HG03469 (cell line): ENCODE measurements around the gene FOXK2.

Experiments
- ATAC-seq: cut with Tn5 transposase; IDR thresholded peaks from one replicate; pipeline ENCODE4 v1.9.1; 2021; ENCODE audit warnings: mild to moderate bottlenecking, moderate library complexity, moderate number of reproducible peaks; ENCODE audit not compliant: unreplicated experiment

FOXK2 gene

DNA sequence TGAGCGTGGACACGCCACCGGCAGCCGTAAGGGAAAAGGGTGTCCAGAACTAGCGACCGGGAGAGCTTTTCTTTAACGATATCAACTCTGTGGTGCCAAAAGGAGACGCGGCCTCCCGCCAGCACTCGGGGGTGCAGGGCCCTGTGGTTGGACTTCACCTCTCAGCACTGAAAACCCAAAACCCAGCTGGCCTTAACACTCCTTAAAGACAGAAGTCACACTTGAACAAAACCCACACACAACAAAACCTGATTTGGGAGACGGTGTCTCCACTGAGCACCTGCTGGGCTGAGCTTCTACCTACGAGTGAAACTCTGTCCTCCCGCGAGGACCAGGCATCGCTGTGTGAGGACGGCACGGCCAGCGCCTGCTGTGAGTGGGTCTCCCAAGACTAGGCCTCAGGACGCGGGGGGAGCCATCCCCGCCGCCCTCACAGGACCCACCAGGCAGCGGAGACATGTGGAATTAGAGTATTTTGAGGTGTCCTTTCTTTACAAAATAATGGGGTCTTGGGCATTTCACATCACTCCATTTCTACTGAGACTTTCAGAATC, 82.0 kb downstream of the FOXK2 start:
- no peak for ATAC-seq

DNA sequence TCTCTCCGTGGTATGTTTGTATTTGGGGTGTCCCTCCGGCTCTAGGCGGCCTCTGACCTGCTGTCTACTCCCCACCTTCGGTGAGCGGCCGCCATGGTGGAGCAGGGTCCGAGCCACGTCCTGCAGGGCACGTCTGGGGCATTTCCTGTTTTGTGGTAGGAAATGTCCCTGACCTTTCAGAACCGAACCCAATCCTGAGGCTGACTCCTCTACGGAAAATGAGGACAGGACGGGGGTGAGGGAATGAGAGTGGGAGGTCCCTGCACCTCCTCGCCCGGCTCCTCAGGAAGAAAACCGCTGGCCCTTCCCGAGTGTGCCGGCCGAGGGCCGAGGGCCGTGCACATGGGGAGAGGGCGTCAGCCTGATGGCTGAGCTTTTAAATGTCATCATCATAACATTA, 83.0 kb downstream of the FOXK2 start:
- ATAC-seq = no peak

DNA sequence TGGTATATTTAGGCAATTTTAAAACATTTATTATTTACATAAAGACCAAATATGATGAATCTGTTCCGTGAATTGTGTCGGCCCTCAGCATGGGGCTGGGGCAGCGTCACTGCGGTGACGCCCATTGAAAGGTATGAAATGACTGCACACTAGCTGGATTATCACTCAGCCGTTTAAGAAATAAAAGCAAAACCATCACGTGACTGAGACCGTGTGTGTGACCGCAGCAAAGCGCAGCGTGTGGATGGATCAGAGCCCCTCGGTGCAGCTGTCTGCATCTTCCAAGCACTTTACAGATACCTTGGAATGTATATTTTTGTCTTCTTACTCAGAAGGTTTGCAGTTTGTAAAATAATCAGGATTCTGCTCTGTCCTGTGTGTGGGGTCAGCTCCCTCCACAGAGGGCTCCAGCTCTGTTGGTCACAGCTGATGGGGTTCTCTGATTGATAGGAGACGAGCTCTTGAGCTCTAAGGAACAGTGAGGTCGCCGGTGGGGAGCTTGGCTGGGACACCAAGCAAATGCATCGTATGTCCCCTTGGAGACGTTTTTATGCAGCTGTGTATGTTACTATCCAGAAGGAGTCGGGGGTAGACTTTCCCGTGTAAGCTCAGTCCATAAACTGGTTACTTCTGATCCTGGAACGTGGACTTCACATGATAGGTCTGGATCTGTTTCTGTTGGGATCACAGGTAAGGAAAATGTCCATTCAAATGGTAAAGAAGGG, 83.6 kb downstream of the FOXK2 start:
- no peak for ATAC-seq

DNA sequence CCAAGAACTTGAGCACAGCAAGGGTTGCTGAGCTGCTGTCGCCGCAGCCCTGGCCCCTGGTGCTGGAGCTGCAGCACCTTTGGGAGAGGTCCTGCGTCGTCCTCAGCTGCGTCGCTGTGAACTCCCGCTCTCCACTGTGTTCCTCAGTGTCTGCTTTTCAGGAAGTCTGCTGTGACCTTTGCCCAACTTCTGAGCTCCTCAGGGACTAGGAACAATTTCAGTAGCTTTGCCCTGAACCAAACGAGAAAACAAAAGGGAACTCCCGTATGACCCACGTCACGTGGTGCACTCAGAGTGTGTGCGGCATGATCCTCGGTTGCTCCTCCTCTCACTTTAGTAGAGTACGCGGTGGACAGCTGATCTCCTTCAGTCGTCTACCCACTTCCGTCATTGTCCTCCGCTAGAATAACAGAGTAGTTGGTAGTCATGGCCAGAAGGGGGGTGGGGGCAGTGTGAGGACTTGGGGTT, 84.5 kb downstream of the FOXK2 start:
- ATAC-seq = no peak

DNA sequence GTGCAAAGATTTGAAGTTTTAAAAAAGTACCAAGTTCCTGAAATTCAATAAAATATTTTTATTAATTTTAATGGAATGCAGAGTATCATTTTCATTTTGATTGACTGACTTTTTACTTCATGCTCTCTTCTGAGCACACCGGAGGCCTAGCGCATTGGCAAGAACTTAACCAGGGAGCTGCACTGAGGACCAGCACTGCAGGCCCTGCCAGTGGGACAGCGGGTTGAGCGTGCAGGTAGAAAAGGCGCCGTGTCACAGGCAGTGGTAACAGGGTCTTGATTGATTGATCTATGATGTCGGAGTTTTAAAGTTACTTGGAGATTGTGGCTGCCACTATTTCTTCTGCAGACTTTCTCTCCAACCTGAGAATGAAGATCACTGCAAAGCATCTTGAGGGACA, 85.0 kb downstream of the FOXK2 start:
- ATAC-seq = no peak

DNA sequence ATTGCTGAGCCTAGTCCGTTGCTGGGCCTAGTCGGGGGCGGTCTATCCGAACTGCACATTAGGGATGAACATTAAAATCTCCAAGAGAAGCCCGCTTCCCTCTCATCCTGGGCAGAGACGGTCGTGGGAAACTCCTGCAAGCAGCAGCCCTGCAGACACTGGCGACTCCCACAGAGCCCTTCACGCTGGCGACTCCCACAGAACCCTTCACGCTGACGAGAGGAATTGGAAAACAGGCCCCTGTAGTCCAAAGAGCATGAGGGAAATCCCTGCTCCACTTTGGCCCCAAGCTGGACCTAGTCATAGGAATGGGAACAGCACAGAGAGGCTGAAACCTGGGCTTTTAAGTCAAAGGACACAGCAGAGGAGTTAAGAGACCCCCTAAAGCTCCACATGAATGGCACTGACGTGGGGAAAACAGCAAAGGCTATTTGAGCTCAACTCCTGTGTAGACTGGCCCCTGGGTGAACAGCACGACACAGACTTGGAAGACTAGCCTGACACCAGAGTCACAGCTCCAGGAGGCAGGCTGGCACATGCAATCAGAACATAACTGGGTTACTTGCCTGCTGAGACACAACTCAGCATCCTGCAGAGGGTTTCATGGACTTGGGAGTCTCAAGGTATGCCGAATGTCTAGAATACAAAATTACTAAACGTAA, 86.5 kb downstream of the FOXK2 start:
- ATAC-seq = no peak

DNA sequence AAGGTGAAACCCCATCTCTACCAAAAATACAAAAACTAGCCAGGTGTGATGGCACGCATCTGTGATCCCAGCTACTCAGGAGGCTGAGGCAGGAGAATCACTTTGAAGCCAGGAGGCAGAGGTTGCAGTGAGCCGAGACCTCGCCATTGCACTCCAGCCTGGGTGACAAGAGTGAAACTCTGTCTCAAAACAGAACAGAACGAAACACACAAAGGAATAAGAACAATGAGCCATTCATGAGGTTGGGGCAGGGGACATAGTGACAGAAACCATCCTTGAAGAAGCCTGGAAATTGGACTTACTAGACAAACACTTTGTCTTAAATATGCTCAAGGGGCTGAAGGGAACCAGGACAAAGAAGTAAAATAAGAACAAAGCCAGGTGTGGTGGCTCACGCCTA, 89.3 kb downstream of the FOXK2 start:
- ATAC-seq = no peak

DNA sequence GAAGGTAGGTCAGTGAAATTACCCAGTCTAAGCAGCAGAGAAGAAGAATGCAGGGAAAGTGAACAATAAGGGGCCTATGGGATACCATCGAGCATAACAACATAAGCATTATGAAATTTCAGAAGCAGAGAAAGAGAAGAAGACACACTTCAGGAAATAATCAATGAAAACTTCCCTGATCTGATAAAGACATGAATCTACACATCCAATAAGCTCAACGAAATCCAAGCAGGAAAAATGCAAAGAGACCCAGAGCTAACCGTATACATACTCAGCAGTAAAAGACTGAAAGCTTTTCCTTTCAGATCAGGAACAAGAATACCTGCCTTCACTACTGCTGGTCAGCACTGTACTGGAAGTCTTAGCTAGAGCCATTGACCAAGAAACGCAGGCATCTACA, 90.1 kb downstream of the FOXK2 start:
- ATAC-seq = no peak

DNA sequence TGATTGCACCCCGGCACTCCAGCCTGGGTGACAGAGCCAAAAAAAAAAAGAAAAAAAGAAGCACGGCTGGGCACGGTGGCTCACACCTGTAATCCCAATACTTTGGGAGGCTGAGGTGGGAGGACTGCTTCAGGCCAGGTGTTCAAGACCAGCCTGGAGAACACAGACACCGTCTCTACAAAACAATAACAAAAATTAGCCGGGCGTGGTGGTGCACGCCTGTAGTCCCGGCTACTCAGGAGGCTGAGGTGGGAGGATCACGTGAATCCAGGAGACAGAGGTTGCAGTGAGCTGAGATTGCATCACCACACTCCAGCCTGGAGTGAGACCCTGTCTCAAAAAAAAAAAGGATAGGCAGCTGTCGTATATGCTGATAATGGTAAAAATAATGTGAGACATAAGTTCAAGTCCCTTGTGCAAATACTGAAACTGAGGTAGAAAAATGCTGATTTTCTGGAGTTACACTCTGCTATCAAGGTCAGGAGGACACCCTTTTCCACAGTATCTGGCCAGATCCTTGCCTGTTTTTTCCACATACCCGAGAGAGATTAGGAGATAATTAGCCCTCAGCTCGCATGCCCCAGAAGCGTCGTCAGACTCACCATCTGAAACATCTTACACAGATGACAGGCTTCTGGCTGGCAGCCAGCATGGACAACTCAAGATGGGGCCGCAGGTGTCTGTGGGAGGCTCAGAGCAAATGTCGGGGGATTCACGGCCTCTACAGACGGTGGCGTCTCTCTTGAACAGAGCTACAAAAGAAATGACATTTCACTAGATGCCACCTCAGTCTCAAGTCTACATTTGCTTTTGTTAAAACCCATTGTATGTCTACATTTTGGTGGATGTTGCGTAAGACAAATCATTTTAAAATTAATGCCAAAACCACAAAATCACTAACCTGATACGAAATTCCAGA, 91.9 kb downstream of the FOXK2 start:
- no peak for ATAC-seq

DNA sequence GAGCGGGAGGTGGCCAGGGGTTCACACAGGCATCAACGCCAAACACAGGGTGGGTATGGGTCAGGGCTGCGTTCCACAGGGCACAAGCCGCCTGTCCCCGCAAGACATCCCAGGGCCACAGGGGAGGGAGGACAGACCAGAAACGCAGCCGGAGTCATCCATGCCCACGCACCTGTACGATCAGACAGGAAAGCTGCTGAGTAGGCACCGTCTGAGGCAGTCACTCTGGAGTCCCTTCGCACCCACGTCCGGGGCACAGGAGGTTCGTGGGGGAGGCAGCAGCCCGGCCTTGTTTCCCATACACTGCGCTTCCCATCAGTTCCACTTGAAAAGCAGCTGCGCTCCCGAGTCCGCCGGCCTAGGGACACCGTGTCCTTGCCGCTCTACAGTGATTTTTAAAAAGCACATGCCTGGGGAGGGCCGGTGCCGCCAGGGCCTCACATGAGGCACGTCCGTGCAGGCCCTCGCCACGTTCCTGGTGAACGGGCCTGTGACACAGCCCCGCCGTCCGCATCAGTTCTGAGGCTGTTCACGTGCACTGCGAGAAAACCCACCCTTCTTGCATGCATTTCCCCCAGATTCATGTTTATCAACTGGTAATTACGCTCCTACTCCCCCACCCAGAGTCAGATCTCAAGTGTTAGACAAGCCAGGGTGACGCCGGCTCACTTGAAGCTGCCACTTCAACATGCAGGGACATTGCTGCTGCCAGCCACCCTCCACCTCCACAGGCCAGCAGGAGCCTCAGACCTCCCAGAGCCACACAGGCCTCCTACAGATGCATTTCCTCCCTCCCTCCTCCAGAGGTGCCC, 94.0 kb downstream of the FOXK2 start:
- no peak for ATAC-seq

DNA sequence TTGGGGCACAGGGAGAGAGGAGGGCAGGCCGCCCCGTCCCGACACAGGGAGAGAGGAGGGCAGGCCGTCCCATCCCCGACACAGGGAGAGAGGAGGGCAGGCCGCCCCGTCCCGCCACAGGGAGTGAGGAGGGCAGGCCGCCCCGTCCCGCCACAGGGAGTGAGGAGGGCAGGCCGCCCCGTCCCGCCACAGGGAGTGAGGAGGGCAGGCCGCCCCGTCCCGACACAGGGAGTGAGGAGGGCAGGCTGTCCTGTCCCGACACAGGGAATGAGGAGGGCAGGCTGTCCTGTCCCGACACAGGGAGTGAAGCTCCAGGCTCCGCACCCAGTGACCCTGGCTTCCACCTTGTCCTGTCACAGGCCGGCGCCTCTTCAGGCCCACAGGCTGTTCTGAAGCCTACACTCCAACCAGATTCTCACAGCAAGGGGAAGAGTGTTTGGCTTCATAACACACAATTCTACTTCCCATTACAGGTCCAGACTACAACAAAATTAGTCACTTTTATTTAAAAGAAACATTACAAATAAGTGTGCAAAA, 94.6 kb downstream of the FOXK2 start:
- no peak for ATAC-seq

DNA sequence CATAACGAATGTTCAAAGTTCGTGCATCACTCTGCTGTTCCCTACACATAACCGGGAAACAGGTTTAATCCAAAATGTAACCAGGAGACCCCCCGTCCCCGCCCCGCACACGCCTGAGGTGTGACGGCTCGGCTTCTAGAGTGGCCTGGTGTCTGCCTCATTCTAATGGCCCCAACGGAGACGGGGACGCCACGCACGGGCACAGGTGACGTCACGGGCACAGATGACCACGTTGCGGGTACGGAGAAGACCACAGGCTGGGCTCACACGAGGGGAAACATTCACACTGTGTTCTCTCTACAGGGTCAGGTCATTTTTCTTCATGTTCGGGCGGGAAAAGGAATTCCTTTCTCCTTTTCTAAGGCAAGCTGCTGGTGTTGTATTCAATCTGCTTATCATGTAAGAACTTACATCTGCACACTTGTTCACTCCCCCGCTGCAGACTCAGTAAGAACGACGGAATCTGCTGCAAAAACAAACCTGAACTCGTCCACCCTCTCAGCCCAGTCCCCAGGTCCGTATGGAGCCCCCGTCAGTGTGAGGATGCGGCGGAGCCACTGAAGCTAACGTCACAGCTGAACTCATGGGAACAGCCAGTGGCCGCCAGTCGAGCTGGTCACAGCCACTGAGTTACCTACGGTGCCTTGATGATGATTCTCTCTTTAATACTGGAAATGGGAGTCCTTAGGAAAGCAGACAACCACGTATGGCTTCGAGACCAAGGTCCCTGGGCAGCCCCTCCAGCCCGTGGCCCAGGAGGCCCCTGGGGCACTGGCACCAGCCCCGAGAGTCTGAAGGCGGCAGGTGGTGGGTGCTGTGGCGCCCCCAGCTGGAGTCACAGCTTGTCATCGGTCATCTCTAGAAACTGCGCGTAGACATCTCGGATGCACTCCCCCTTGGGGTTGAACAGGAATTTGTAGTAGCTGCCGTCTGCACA, 95.8 kb downstream of the FOXK2 start:
- no peak for ATAC-seq

DNA sequence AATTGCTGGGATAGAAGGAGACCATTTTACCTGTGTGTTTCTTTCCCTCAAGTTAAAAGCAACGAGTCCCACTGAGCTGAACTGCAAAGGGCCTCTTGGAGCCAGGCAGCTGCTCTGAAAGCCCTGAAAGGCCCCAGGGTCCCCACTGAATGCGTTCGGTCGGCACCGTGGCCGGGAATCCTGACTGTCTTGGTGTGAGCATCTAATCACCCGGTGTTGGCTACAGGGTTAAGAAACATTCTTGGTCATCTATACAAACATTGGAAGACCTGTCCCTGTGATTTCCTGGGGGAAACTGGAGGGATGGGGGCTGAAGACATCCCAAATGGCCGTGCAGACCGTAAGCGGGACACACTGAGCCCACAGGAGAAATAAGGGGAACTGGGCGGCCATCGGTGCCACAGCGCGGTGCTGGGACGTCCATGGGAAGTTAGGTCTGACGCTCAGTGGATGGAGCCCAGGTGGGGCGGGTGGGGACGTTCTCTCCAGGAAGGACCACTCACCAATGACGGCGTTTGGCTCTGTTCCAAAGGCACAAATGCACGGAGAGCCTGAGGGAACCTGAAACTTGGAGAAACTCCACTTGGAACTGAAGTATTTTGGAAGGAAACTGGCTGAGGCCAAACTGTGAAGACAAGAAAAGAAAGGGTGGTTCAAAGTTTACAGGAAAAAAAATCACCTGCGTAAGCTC, 96.6 kb downstream of the FOXK2 start:
- ATAC-seq = no peak

DNA sequence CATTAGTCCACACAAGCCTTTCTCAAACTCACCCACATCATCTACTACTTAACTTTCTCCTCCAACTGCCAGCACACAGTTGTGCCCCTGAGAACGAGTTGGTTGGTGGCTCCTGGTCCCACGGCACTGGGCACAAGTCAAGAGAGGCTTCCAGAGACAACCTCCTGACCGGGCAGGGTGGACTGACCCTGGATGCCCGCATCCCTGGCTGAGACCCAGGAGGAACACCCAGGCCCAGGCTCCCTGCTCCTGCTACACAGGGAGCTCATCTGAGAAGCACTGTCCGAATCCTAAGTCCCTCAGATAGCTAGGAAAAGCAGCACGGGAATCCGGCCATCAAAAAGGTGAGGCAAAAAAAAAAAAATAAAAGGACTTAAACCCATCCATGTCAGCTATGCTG, 99.7 kb downstream of the FOXK2 start:
- no peak for ATAC-seq

DNA sequence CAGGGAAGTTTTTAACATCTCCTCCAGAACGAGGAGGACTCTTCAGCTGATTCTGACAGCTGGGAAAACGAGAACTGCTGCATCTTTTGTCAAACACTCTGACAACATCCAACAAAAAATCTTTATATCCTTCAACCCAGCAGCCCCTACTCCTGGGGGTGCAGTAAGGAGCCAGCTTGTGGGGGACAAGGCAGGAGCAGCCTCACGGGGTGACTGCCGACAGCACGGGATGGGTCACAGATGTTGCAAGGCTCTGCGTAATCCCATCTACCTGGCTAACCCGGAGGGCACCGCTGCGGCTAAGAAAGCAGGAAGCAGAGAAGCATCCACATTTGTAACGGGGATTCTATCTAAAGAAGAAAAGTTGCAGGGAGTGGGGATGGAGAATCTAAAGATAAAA, 100.1 kb downstream of the FOXK2 start:
- no peak for ATAC-seq

DNA sequence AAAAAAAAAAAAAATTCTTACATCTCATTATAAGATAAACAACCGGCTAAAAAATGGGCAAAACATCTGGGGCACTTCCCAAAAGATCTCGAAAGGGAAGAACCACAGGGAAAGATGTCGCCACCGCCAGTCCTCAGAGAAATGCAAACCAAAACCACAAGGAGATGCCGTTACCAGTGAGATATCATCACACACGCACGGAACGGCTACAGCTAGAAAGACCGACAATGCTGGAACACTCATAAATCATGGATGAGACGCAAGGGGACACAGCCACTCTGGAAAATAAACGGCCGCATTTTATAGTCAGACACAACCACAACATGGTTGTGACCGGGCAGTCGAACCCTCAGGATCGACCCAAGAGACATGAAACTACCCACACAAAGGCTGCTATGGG, 104.2 kb downstream of the FOXK2 start:
- ATAC-seq = no peak

DNA sequence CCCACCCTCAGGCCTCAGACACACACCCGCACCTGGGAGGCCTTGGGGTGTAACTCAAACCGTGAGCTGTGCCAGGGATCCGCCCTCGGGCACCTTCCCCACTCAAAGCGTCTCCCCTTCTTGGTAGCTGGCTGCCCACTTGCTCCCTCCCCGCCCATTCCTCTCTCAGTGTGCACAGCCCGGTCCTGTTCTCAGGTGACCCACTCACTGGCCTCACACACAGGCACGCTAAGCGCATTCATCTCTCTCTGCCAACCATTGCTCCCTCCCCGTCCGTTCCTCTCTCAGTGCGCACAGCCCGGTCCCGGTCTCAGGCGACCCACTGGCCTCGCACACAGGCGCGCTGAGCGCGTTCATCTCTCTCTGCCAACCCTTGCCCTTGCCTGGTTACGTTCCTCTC, 107.9 kb downstream of the FOXK2 start:
- ATAC-seq = no peak

DNA sequence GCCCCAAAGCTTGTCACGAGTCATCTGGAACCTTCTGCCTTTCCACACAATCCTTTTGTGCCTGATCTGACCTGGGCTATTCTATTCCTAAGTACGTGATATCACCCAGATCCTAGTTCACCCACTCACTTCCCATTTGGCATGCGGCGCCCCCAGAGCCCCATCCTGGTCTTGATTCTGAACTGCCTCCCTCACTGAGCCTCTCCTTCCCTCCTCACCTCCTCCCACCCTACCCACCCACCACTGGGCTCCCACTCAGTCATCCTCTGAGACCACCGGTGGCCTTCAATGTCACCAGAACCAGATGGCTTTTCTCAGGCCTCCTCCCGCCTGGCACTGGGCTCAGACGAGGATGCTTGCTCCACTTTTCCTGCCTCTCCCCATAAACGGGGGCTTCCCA, 110.2 kb downstream of the FOXK2 start:
- no peak for ATAC-seq

DNA sequence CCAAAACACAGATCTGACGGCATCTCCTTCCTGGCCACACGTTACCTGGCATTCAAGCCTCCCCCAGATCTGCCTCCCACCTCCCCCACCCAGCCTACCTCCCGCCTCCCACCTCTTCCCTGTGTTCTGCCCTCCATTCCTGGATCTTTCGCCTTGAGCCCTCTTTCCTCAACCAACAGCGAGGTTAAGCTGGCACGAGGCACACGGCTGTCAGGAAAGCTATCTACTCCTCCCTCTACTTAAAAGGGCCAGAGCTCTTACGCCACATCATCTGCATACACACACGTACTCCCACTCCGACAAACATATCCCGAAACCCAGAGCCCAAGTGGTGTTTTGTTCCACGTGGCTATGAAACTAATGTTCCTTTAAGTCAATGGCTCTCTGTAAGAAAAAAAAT, 110.7 kb downstream of the FOXK2 start:
- no peak for ATAC-seq
